Astrocyte (in vitro differentiated cells and primary cell): ENCODE measurements around the gene PRIMA1. TPM values are rescaled to one million over a fixed set of nuclear protein-coding genes. Genes with fewer than 3 reads are reported as not detected.

Experiments used
- DNase-seq: peaks from one replicate; pipeline ENCODE4 v3.0.0-alpha.2; 2010; ENCODE audit warnings: low read depth
- FAIRE-seq: peaks from 2 replicates; lab custom pipeline; 2011; peaks lifted over from hg19 to GRCh38; lab: Jason Lieb, UNC
- H2AFZ ChIP-seq: 2 replicates; pipeline ENCODE4 v1.6.0; 2012; ENCODE audit warnings: low read depth, low read length, inconsistent platforms
- H3K27ac ChIP-seq: 2 replicates; pipeline ENCODE4 v1.5.1; 2011; ENCODE audit warnings: low read depth, low read length, inconsistent platforms
- H3K27me3 ChIP-seq: 2 replicates; pipeline ENCODE4 v1.6.0; 2011; ENCODE audit warnings: low read length, inconsistent platforms; ENCODE audit not compliant: insufficient read depth
- H3K36me3 ChIP-seq: 2 replicates; pipeline ENCODE4 v1.5.1; 2011; ENCODE audit warnings: low read length, inconsistent platforms; ENCODE audit not compliant: insufficient read depth
- H3K4me1 ChIP-seq: 2 replicates; pipeline ENCODE4 v1.5.1; 2011; ENCODE audit warnings: low read length, inconsistent platforms; ENCODE audit not compliant: insufficient read depth
- H3K4me2 ChIP-seq: 2 replicates; pipeline ENCODE4 v1.6.0; 2012; ENCODE audit warnings: low read length, inconsistent platforms
- H3K4me3 ChIP-seq: 2 replicates; pipeline ENCODE4 v1.5.1; 2011; ENCODE audit warnings: low read depth, mild to moderate bottlenecking, low read length, inconsistent platforms; ENCODE audit not compliant: insufficient read depth
- H3K79me2 ChIP-seq: 2 replicates; pipeline ENCODE4 v1.6.0; 2012; ENCODE audit warnings: mild to moderate bottlenecking, low read length, inconsistent platforms; ENCODE audit not compliant: insufficient read depth
- H3K9ac ChIP-seq: 2 replicates; pipeline ENCODE4 v1.6.0; 2012; ENCODE audit warnings: mild to moderate bottlenecking, low read length, inconsistent platforms
- H3K9me3 ChIP-seq: 2 replicates; pipeline ENCODE4 v1.5.1; 2012; ENCODE audit warnings: low read depth, mild to moderate bottlenecking, low read length, inconsistent platforms; ENCODE audit not compliant: insufficient read depth
- H4K20me1 ChIP-seq: 2 replicates; pipeline ENCODE4 v1.6.0; 2012; ENCODE audit warnings: low read length, inconsistent platforms; ENCODE audit not compliant: insufficient read depth
- H3K27ac Mint-ChIP-seq: one replicate; pipeline ENCODE4 v1.8.0; 2021; ENCODE audit warnings: mild to moderate bottlenecking, mixed read lengths; ENCODE audit not compliant: unreplicated experiment
- H3K27me3 Mint-ChIP-seq: one replicate; pipeline ENCODE4 v1.8.0; 2021; ENCODE audit warnings: low read depth, mixed read lengths; ENCODE audit not compliant: unreplicated experiment
- H3K36me3 Mint-ChIP-seq: one replicate; pipeline ENCODE4 v1.8.0; 2021; ENCODE audit warnings: low read depth, mixed read lengths; ENCODE audit not compliant: unreplicated experiment
- H3K4me1 Mint-ChIP-seq: one replicate; pipeline ENCODE4 v1.8.0; 2021; ENCODE audit warnings: low read depth, mixed read lengths; ENCODE audit not compliant: unreplicated experiment
- H3K4me3 Mint-ChIP-seq: one replicate; pipeline ENCODE4 v1.8.0; 2021; ENCODE audit warnings: mild to moderate bottlenecking, moderate library complexity, mixed read lengths; ENCODE audit not compliant: unreplicated experiment
- H3K9me3 Mint-ChIP-seq: one replicate; pipeline ENCODE4 v1.8.0; 2021; ENCODE audit warnings: mild to moderate bottlenecking, mixed read lengths; ENCODE audit not compliant: unreplicated experiment
- CTCF ChIP-seq: IDR thresholded peaks from 2 replicates; pipeline ENCODE4 v1.5.1; 2011; ENCODE audit warnings: low read depth, mild to moderate bottlenecking, inconsistent platforms, low read length, moderate library complexity; ENCODE audit not compliant: insufficient read depth
- EZH2 ChIP-seq: IDR thresholded peaks from 2 replicates; pipeline ENCODE4 v1.6.1; 2012; ENCODE audit warnings: mild to moderate bottlenecking, low read length, inconsistent platforms; ENCODE audit not compliant: insufficient read depth
- total RNA-seq: library from RNA; stranded (reverse); gene quantifications from 2 replicates; pipeline ENCODE4 v1.2.1, GENCODE V29; 2021

The PRIMA1 gene
- total RNA-seq, 1 donor from 2014 or later: not detected

- no peak for FAIRE-seq
- peaks cover 10% of the 10 kb centered on the region for H3K9me3 Mint-ChIP-seq
- no peak for TF ChIP-seq EZH2
- no peak for TF ChIP-seq CTCF
These were observed 15.4 kb upstream of the PRIMA1 start for GRCh38 chr14:93803408-93804318.

GRCh38 chr14:93799989-93800921 lies 12.0 kb upstream of the PRIMA1 start:
- FAIRE-seq: no peak
- Histone ChIP-seq H3K27ac (no peak overlapping the region), H4K20me1 (no peaks in the 10 kb centered on the region), H3K79me2 (no peaks in the 10 kb centered on the region), H3K9me3 (peaks cover 3% of the 10 kb centered on the region), H3K36me3 (no peaks in the 10 kb centered on the region), H3K4me1 (no peaks in the 10 kb centered on the region), H3K9ac (no peak overlapping the region), H3K27me3 (no peaks in the 10 kb centered on the region), H3K4me3 (no peak overlapping the region), H3K4me2 (no peak overlapping the region), H2AFZ (no peak overlapping the region)
- Mint-ChIP-seq H3K4me1 (peaks cover 2% of the 10 kb centered on the region), H3K27me3 (peaks cover 36% of the 10 kb centered on the region), H3K9me3 (peaks cover 8% of the 10 kb centered on the region), H3K36me3 (peaks cover 2% of the 10 kb centered on the region), H3K27ac (no peak overlapping the region), H3K4me3 (no peak overlapping the region)
- TF ChIP-seq CTCF (no peak), EZH2 (no peak)
- DNase-seq: no peak

More at GRCh38 chr14:93803408-93804318, 15.4 kb upstream of the PRIMA1 start:
- Histone ChIP-seq H3K27me3 (no peaks in the 10 kb centered on the region), H3K4me1 (no peaks in the 10 kb centered on the region), H3K36me3 (no peaks in the 10 kb centered on the region), H4K20me1 (no peaks in the 10 kb centered on the region), H3K79me2 (no peaks in the 10 kb centered on the region), H3K9ac (no peak overlapping the region), H3K27ac (no peak overlapping the region), H3K4me2 (no peak overlapping the region), H2AFZ (no peak overlapping the region), H3K4me3 (no peak overlapping the region), H3K9me3 (peaks cover 3% of the 10 kb centered on the region)
- H3K27me3 Mint-ChIP-seq: peaks cover 19% of the 10 kb centered on the region
- H3K27ac Mint-ChIP-seq: no peak overlapping the region
- H3K4me3 Mint-ChIP-seq: no peak overlapping the region
- H3K4me1 Mint-ChIP-seq: peaks cover 2% of the 10 kb centered on the region
- no peak for DNase-seq
- peaks cover 2% of the 10 kb centered on the region for H3K36me3 Mint-ChIP-seq
